GM12878 (cell line): Measurements from ENCODE around the gene CKB. TPM values are rescaled to one million over a fixed set of nuclear protein-coding genes. Genes with fewer than 3 reads are reported as not detected.

Source experiments
- ATAC-seq: fragments of 200-7000 bp; cut with Tn5 transposase; 3 replicates; pipeline ENCODE4 v1.9.1; 2020; ENCODE audit warnings: mild to moderate bottlenecking, moderate library complexity
- BruUV-seq: library from RNA; stranded (reverse); fragments of 400-500 nt; replicated peaks from 2 replicates; lab custom pipeline; 2021; lab: Mats Ljungman, UMichigan
- CTCF ChIA-PET: fragments of 300-600 bp; sonication (Branson Sonifier 250); formaldehyde crosslinking; extraction: SDS; loops from one replicate; lab custom pipeline; 2021; ENCODE audit warnings: inconsistent platforms; lab: Yijun Ruan, JAX
- POLR2A ChIA-PET: fragments of 350-600 bp; formaldehyde crosslinking; extraction: SDS; loops from one replicate; lab custom pipeline; 2021; ENCODE audit warnings: inconsistent platforms; lab: Charles Lee
- RAD21 ChIA-PET: fragments of 300-600 bp; sonication (Branson Sonifier 250); formaldehyde crosslinking; loops from one replicate; lab custom pipeline; 2023; ENCODE audit warnings: antibody characterized with exemption; ENCODE audit not compliant: unreplicated experiment; lab: Charles Lee
- SMC1A ChIA-PET: fragments of 300-600 bp; sonication (Branson Sonifier 250); formaldehyde crosslinking; loops from one replicate; lab custom pipeline; 2023; ENCODE audit not compliant: unreplicated experiment, uncharacterized antibody; lab: Charles Lee
- DNase-seq: peaks from one replicate; pipeline ENCODE4 v3.0.0-alpha.2; 2011; ENCODE audit warnings: low read depth, low spot score
- FAIRE-seq: peaks from 3 replicates; lab custom pipeline; 2011; peaks lifted over from hg19 to GRCh38; lab: Jason Lieb, UNC
- H2AFZ ChIP-seq: 2 replicates; pipeline ENCODE4 v1.6.0; 2011; ENCODE audit warnings: low read depth, low read length, control low read depth; ENCODE audit not compliant: control insufficient read depth
- H3K27ac ChIP-seq: 2 replicates; pipeline ENCODE4 v1.5.1; 2011; ENCODE audit warnings: control low read depth; ENCODE audit not compliant: control insufficient read depth, insufficient read depth
- H3K27me3 ChIP-seq, 2 experiments: replicated peaks in 1 of 2; 2 replicates each; pipeline versions ENCODE4 v1.6.0 to v1.6.1; 2011; ENCODE audit warnings: low read length in 1 of 2; ENCODE audit not compliant: control insufficient read depth in 2 of 2, insufficient read depth in 2 of 2
- H3K36me3 ChIP-seq, 2 experiments: 2 replicates each; pipeline ENCODE4 v1.5.1; 2011; ENCODE audit warnings: low read length in 1 of 2; ENCODE audit not compliant: control insufficient read depth in 2 of 2, insufficient read depth in 2 of 2
- H3K4me1 ChIP-seq: 2 replicates; pipeline ENCODE4 v1.6.1; 2011; ENCODE audit warnings: mild to moderate bottlenecking, low read length, moderate library complexity, mixed read lengths; ENCODE audit not compliant: control insufficient read depth, insufficient read depth
- H3K4me2 ChIP-seq: 2 replicates; pipeline ENCODE4 v1.6.0; 2011; ENCODE audit warnings: control low read depth; ENCODE audit not compliant: control insufficient read depth, insufficient read depth
- H3K4me3 ChIP-seq: fragments of 200-600 bp; sonication (generic); 2 replicates; pipeline ENCODE4 v1.5.1; 2016
- H3K79me2 ChIP-seq: 2 replicates; pipeline ENCODE4 v1.6.0; 2011; ENCODE audit warnings: low read length; ENCODE audit not compliant: control insufficient read depth, insufficient read depth
- H3K9ac ChIP-seq: 2 replicates; pipeline ENCODE4 v1.8.0; 2011; ENCODE audit warnings: low read length, control low read depth, mixed read lengths; ENCODE audit not compliant: control insufficient read depth, insufficient read depth
- H3K9me3 ChIP-seq: replicated peaks from 3 replicates; pipeline ENCODE4 v1.5.1; 2011; ENCODE audit warnings: mild to moderate bottlenecking, low read length; ENCODE audit not compliant: control insufficient read depth, insufficient read depth
- H4K20me1 ChIP-seq: 2 replicates; pipeline ENCODE4 v1.6.0; 2011; ENCODE audit not compliant: control insufficient read depth, insufficient read depth
- ATF7 ChIP-seq: fragments of 450-650 bp; IDR thresholded peaks from 2 replicates; pipeline ENCODE4 v1.6.1; 2016; ENCODE audit warnings: low read depth, mild to moderate bottlenecking
- BCLAF1 ChIP-seq: fragments of 450-650 bp; IDR thresholded peaks from 2 replicates; pipeline ENCODE4 v1.6.1; 2017; ENCODE audit warnings: antibody characterized with exemption, mild to moderate bottlenecking, moderate library complexity
- CBX5 ChIP-seq: sonication (generic); IDR thresholded peaks from 2 replicates; pipeline ENCODE4 v1.6.1; 2016; ENCODE audit warnings: low read depth, moderate library complexity, mild to moderate bottlenecking, inconsistent platforms
- GABPA ChIP-seq: IDR thresholded peaks from 2 replicates; pipeline ENCODE4 v1.6.1; 2014; ENCODE audit warnings: antibody characterized with exemption, low read depth, mild to moderate bottlenecking, inconsistent platforms
- MTA3 ChIP-seq: IDR thresholded peaks from 2 replicates; pipeline ENCODE4 v1.6.1; 2012; ENCODE audit warnings: low read length, inconsistent platforms, borderline replicate concordance
- NFIC ChIP-seq: IDR thresholded peaks from 2 replicates; pipeline ENCODE4 v1.6.1; 2012; ENCODE audit warnings: low read depth, mild to moderate bottlenecking, inconsistent platforms, low read length, moderate library complexity
- NR2F1 ChIP-seq: fragments of 450-650 bp; conservative IDR thresholded peaks from 2 replicates; pipeline ENCODE4 v1.6.1; 2017; ENCODE audit warnings: mild to moderate bottlenecking
- PML ChIP-seq: IDR thresholded peaks from 2 replicates; pipeline ENCODE4 v1.6.1; 2012; ENCODE audit warnings: low read length, inconsistent platforms
- RAD21 ChIP-seq: IDR thresholded peaks from 2 replicates; pipeline ENCODE4 v1.6.1; 2011; ENCODE audit warnings: mild to moderate bottlenecking, low read depth, low read length, moderate library complexity; ENCODE audit not compliant: insufficient read depth
- SMARCA5 ChIP-seq: fragments of 450-650 bp; IDR thresholded peaks from 2 replicates; pipeline ENCODE4 v1.6.1; 2017; ENCODE audit warnings: mild to moderate bottlenecking
- YY1 ChIP-seq: IDR thresholded peaks from 2 replicates; pipeline ENCODE4 v1.6.1; 2011; ENCODE audit warnings: low read depth, mild to moderate bottlenecking, low read length
- ZBED1 ChIP-seq: IDR thresholded peaks from 2 replicates; pipeline ENCODE4 v1.6.1; 2016; ENCODE audit warnings: borderline replicate concordance
- ZBTB40 ChIP-seq: fragments of 450-650 bp; IDR thresholded peaks from 2 replicates; pipeline ENCODE4 v1.6.1; 2016; ENCODE audit warnings: mild to moderate bottlenecking, moderate library complexity, borderline replicate concordance
- WGBS: methylation state at CpG from one replicate; pipeline ENCODE4 v1.1.6; 2016; ENCODE audit warnings: low lambda C conversion rate; ENCODE audit not compliant: insufficient replicate concordance, insufficient coverage; ENCODE audit errors: missing lambda C conversion rate; 5-methylcytosine and 5-hydroxymethylcytosine counted together
- in situ Hi-C: fragments of 300-500 bp; cut with MboI; formaldehyde crosslinking; loops from 9 replicates; pipeline ENCODE4 v1.14.3; 2018; ENCODE audit warnings: mixed read lengths
- intact Hi-C: fragments of 100-400 bp; cut with micrococcal nuclease; formaldehyde crosslinking; loops from one replicate; pipeline ENCODE4 v1.14.2; 2022; ENCODE audit not compliant: unreplicated experiment
- polyA plus RNA-seq, 11 experiments: library from polyadenylated mRNA; depleted of rRNA in 4 of 11; unstranded in 6 of 11; stranded (reverse) in 5 of 11; fragments of >200 nt; fragmentation: Nextera tagmentation in 4 of 11; fragmentation: Illumina TruSeq in 1 of 11; extraction: Ambion mirVana in 4 of 11; extraction: Trizol in 1 of 11; gene quantifications; 1 replicate in 1 of 11; 2 replicates in 10 of 11; pipeline versions ENCODE4 v1.2.1 to v1.2.3, GENCODE V29; 2011 to 2016; ENCODE audit warnings: inconsistent platforms in 2 of 11, missing spikeins in 2 of 11, low read depth in 1 of 11
- total RNA-seq, 4 experiments: library from RNA; depleted of rRNA in 3 of 4; stranded (reverse); fragments of >200 nt in 3 of 4; fragmentation: Illumina TruSeq in 1 of 4; extraction: Trizol in 1 of 4; gene quantifications; 2 replicates each; pipeline versions ENCODE4 v1.2.1 to v1.2.3, GENCODE V29; 2013 to 2021

Gene CKB
- total and polyA plus RNA-seq, 10 of the 15 experiments (the other 5 are each of a cell fraction or from before 2014, with no cell fraction given), result 0.40 to 6.1 (median 2.3) TPM

DNA sequence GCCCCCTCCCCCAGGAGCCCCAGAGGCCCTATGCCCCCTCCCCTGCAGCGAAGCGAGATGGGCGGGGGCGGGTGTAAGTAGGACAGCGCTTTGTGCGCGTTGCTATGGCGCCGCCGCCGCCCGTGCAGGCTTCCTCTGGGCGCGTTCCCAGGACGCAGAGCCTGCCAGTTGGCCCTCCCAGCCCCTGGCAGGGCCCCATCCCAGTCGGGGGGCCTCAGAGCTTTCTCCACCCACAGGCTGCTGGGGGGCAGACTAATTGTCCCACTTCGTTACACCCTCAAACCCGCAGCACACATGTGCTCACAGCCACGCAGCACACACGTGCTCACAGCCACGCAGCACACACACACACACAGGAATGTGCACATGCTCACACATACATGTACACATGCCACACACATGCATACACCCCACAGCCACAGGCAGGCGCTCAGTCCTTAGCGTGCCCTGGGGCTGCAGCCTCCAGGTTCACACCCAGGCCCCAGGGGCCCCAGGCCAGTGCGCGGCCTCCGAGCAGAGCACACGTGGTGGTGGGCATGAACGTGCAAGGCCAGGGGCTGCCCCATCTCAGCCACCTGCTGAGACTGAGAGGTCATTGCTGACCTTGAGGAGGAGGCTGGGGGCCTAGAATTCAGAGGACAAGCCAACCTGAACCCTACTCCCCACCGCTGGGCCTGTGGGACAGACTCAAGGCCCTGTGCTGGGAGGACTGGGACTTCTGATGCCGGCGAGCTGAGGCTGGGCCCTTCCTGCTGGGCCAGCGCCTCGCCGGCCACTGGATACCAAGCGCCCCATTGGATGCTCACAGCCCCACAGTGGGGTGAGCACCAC, 22.0 kb upstream of the CKB start (continued):
- TF ChIP-seq ZBTB40 (no peak), ATF7 (no peak), ZBED1 (no peak), PML (no peak), NR2F1 (no peak)
- TF ChIP-seq, all 136 proteins: peak for 0

- in situ Hi-C loops (no loop called here), intact Hi-C loops (no loop called here)
- H3K4me2 ChIP-seq, result no peak overlapping the region
- no peaks in the 10 kb centered on the region for H4K20me1 ChIP-seq
- no peak for ATAC-seq
- ChIA-PET RAD21 (no interaction called here), CTCF (interaction anchor here (0.5 to 5.7 kb wide), 3 partner anchors 25 to 206 kb away, joined by 3 to 53 read pairs (median 3); no protein-coding TSS in a partner anchor), POLR2A (interaction anchor here (1.3 kb wide), 1 partner anchor 23 kb away, joined by 4 read pairs; no protein-coding TSS in a partner anchor), SMC1A (interaction anchor here (1.9 kb wide), 1 partner anchor 23 kb away, joined by 5 read pairs; no protein-coding TSS in a partner anchor)
- H3K79me2 ChIP-seq, result no peaks in the 10 kb centered on the region
- 52% methylated on average over 19 of the region's 19 CpGs for WGBS
- H2AFZ ChIP-seq, result no peak overlapping the region
- H3K4me3 ChIP-seq, result no peak overlapping the region
- H3K27me3 ChIP-seq, result no peaks in the 10 kb centered on the region
- TF ChIP-seq SMARCA5 (no peak), RAD21 (no peak), BCLAF1 (no peak), CBX5 (no peak), NFIC (no peak), MTA3 (no peak), YY1 (no peak), ZBED1 (no peak), GABPA (no peak)
- H3K27ac ChIP-seq, result no peak overlapping the region
- no peaks in the 10 kb centered on the region for H3K36me3 ChIP-seq
- no peaks in the 10 kb centered on the region for H3K4me1 ChIP-seq
- DNase-seq, result no peak
- BruUV-seq, result no TSS peak
- no peak overlapping the region for H3K9ac ChIP-seq
- H3K9me3 ChIP-seq, result no peaks in the 10 kb centered on the region
- no peak for FAIRE-seq
Observed at GRCh38 chr14:103543721-103544387, 21.2 kb upstream of the CKB start.
